ENCODE measurements around the gene SNX32.
A peak's percentile ranks its signal among the peaks of the same experiment; 100 is the strongest.

Gene SNX32

GRCh38 chr11:65808744-65809341, 24.9 kb upstream of the SNX32 start:
- Histone ChIP-seq H3K9me3 (ENCODE audit: insufficient read depth, low read depth, low read length) (no peaks in the 10 kb centered on the region), H3K4me3 (ENCODE audit: low read length, poor library complexity, severe bottlenecking) (no peak overlapping the region), H3F3A (ENCODE audit: low read depth) (peaks cover 4% of the 10 kb centered on the region; the same call in 1 of the 2 replicates), H3K4me2 (ENCODE audit: low read depth, low read length, poor library complexity, severe bottlenecking) (no peak overlapping the region), H3K9me2 (replicated peaks; ENCODE audit: low read depth, low read length) (no peaks in the 10 kb centered on the region), H3K36me3 (ENCODE audit: insufficient read depth, low read length) (no peaks in the 10 kb centered on the region), H2AFZ (ENCODE audit: low read length) (no peak overlapping the region), H3K79me2 (ENCODE audit: insufficient read depth, low read length) (no peaks in the 10 kb centered on the region), H3K4me1 (ENCODE audit: insufficient read depth, low read length, poor library complexity, severe bottlenecking) (no peaks in the 10 kb centered on the region), H4K20me1 (ENCODE audit: insufficient read depth, low read length, poor library complexity, severe bottlenecking) (no peaks in the 10 kb centered on the region), H3K27me3 (ENCODE audit: insufficient read depth, low read length, poor library complexity, severe bottlenecking) (no peaks in the 10 kb centered on the region), H3K9ac (ENCODE audit: low read depth, low read length, poor library complexity, severe bottlenecking) (no peak overlapping the region)
- TF ChIP-seq EZH2phosphoT487 (IDR thresholded peaks at IDR 0.05; ENCODE audit: borderline replicate concordance), result no peak
- TF ChIP-seq CTCF (conservative IDR thresholded peaks at IDR 0.05; ENCODE audit: low read length), result no peak

GRCh38 chr11:65809496-65809895, 24.3 kb upstream of the SNX32 start:
- Histone ChIP-seq H2AFZ (ENCODE audit: low read length) (no peak overlapping the region), H3K4me2 (ENCODE audit: low read depth, low read length, poor library complexity, severe bottlenecking) (no peak overlapping the region), H3K9me3 (ENCODE audit: insufficient read depth, low read depth, low read length) (no peaks in the 10 kb centered on the region), H3K4me3 (ENCODE audit: low read length, poor library complexity, severe bottlenecking) (no peak overlapping the region), H3K9me2 (replicated peaks; ENCODE audit: low read depth, low read length) (no peaks in the 10 kb centered on the region), H3K27me3 (ENCODE audit: insufficient read depth, low read length, poor library complexity, severe bottlenecking) (no peaks in the 10 kb centered on the region), H4K20me1 (ENCODE audit: insufficient read depth, low read length, poor library complexity, severe bottlenecking) (no peaks in the 10 kb centered on the region), H3K79me2 (ENCODE audit: insufficient read depth, low read length) (no peaks in the 10 kb centered on the region), H3K36me3 (ENCODE audit: insufficient read depth, low read length) (no peaks in the 10 kb centered on the region), H3K9ac (ENCODE audit: low read depth, low read length, poor library complexity, severe bottlenecking) (no peak overlapping the region), H3K4me1 (ENCODE audit: insufficient read depth, low read length, poor library complexity, severe bottlenecking) (no peaks in the 10 kb centered on the region), H3F3A (ENCODE audit: low read depth) (peaks cover 4% of the 10 kb centered on the region; the same call in 1 of the 2 replicates)
- TF ChIP-seq EZH2phosphoT487 (IDR thresholded peaks at IDR 0.05; ENCODE audit: borderline replicate concordance) (no peak), CTCF (conservative IDR thresholded peaks at IDR 0.05; ENCODE audit: low read length) (no peak)

GRCh38 chr11:65810046-65810868, 23.5 kb upstream of the SNX32 start:
- Histone ChIP-seq H3K4me2 (ENCODE audit: low read depth, low read length, poor library complexity, severe bottlenecking) (no peak overlapping the region), H3K4me3 (ENCODE audit: low read length, poor library complexity, severe bottlenecking) (no peak overlapping the region), H4K20me1 (ENCODE audit: insufficient read depth, low read length, poor library complexity, severe bottlenecking) (no peaks in the 10 kb centered on the region), H3K9me2 (replicated peaks; ENCODE audit: low read depth, low read length) (no peaks in the 10 kb centered on the region), H3F3A (ENCODE audit: low read depth) (peaks cover 4% of the 10 kb centered on the region; the same call in 1 of the 2 replicates), H3K79me2 (ENCODE audit: insufficient read depth, low read length) (no peaks in the 10 kb centered on the region), H3K36me3 (ENCODE audit: insufficient read depth, low read length) (no peaks in the 10 kb centered on the region), H3K9ac (ENCODE audit: low read depth, low read length, poor library complexity, severe bottlenecking) (no peak overlapping the region), H3K9me3 (ENCODE audit: insufficient read depth, low read depth, low read length) (no peaks in the 10 kb centered on the region), H2AFZ (ENCODE audit: low read length) (no peak overlapping the region), H3K27me3 (ENCODE audit: insufficient read depth, low read length, poor library complexity, severe bottlenecking) (no peaks in the 10 kb centered on the region), H3K4me1 (ENCODE audit: insufficient read depth, low read length, poor library complexity, severe bottlenecking) (no peaks in the 10 kb centered on the region)
- TF ChIP-seq CTCF (conservative IDR thresholded peaks at IDR 0.05; ENCODE audit: low read length) (peak; percentile 48), EZH2phosphoT487 (IDR thresholded peaks at IDR 0.05; ENCODE audit: borderline replicate concordance) (no peak)
